Parathyroid adenoma (tissue), 2 donors: ENCODE measurements around the gene MB.

ENCODE experiments used
- H2AFZ ChIP-seq: fragments of 300-600 bp; sonication (generic); one replicate; pipeline ENCODE4 v1.7.0; 2017; ENCODE audit warnings: antibody characterized with exemption, mild to moderate bottlenecking
- H3K27ac ChIP-seq: fragments of 300-600 bp; sonication (generic); one replicate; pipeline ENCODE4 v1.7.0; 2017
- H3K27me3 ChIP-seq: fragments of 300-600 bp; sonication (generic); one replicate; pipeline ENCODE4 v1.7.0; 2017; ENCODE audit warnings: low read length; ENCODE audit not compliant: control insufficient read depth, insufficient read depth
- H3K36me3 ChIP-seq: fragments of 300-600 bp; sonication (generic); one replicate; pipeline ENCODE4 v1.7.0; 2017; ENCODE audit warnings: low read length; ENCODE audit not compliant: control insufficient read depth, insufficient read depth
- H3K4me1 ChIP-seq: fragments of 300-600 bp; sonication (generic); one replicate; pipeline ENCODE4 v1.7.0; 2017; ENCODE audit warnings: control low read depth
- H3K4me2 ChIP-seq: fragments of 300-600 bp; sonication (generic); one replicate; pipeline ENCODE4 v1.7.0; 2017; ENCODE audit warnings: low read length
- H3K4me3 ChIP-seq: fragments of 300-600 bp; sonication (generic); one replicate; pipeline ENCODE4 v1.7.0; 2017; ENCODE audit warnings: low read depth, low read length
- H3K79me2 ChIP-seq: fragments of 300-600 bp; sonication (generic); one replicate; pipeline ENCODE4 v1.7.0; 2017; ENCODE audit warnings: control low read depth
- H3K9ac ChIP-seq: fragments of 300-600 bp; sonication (generic); one replicate; pipeline ENCODE4 v1.7.0; 2017; ENCODE audit warnings: mild to moderate bottlenecking
- H3K9me3 ChIP-seq: fragments of 300-600 bp; sonication (generic); one replicate; pipeline ENCODE4 v1.7.0; 2017; ENCODE audit warnings: low read length; ENCODE audit not compliant: control insufficient read depth
- TF ChIP-seq, protein P1 (sequence below): fragments of 300-600 bp; sonication (generic); IDR thresholded peaks from one replicate; pipeline ENCODE4 v1.7.0; 2017; ENCODE audit warnings: antibody characterized with exemption, mild to moderate bottlenecking
- donor health status: primary hyperparathyroidism.

The MB gene

DNA sequence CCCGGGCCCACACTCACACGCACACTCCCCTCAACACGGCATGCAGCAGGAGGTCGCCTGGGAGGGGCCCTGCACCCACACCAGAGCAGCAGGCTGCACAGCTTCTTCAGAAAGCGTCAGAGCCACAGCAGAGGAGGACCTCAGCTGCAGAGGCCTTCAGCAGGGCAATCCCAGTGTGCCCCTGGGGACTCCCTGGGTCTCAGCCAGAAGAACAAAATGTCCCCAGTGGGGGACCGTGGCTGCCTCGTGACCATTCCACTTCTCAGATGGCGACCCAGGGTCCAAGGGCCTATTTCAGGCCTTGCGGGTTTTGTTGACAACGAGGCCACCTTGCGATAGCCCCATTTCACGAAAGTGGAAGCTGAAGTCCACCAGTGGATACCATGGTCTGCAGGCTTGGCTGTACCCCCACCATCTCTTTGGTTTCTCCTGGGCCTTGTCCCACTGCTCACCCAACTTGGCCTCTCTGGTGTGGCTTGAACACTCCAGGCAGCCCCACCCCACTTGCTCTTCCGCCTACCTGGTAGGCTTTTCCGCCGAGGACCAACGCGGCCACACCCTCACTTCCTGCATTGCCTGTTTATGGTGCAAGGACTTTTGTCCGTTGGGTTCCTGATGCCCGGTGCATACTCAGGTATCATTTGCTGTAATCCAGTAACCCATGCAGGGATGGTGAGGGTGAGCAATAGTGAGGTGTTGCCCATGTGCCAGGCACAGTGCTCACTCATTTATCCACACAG lies 38.1 kb downstream of the MB start:
- no peak overlapping the region for H3K9ac ChIP-seq
- TF ChIP-seq, protein P1, sequence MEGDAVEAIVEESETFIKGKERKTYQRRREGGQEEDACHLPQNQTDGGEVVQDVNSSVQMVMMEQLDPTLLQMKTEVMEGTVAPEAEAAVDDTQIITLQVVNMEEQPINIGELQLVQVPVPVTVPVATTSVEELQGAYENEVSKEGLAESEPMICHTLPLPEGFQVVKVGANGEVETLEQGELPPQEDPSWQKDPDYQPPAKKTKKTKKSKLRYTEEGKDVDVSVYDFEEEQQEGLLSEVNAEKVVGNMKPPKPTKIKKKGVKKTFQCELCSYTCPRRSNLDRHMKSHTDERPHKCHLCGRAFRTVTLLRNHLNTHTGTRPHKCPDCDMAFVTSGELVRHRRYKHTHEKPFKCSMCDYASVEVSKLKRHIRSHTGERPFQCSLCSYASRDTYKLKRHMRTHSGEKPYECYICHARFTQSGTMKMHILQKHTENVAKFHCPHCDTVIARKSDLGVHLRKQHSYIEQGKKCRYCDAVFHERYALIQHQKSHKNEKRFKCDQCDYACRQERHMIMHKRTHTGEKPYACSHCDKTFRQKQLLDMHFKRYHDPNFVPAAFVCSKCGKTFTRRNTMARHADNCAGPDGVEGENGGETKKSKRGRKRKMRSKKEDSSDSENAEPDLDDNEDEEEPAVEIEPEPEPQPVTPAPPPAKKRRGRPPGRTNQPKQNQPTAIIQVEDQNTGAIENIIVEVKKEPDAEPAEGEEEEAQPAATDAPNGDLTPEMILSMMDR = no peak
- H3K36me3 ChIP-seq = no peaks in the 10 kb centered on the region
- H3K4me2 ChIP-seq = no peak overlapping the region
- H3K4me3 ChIP-seq = no peak overlapping the region
- no peaks in the 10 kb centered on the region for H3K27me3 ChIP-seq
- H2AFZ ChIP-seq = no peak overlapping the region
- H3K27ac ChIP-seq = no peak overlapping the region
- no peaks in the 10 kb centered on the region for H3K79me2 ChIP-seq
- H3K4me1 ChIP-seq = no peaks in the 10 kb centered on the region
- no peaks in the 10 kb centered on the region for H3K9me3 ChIP-seq

DNA sequence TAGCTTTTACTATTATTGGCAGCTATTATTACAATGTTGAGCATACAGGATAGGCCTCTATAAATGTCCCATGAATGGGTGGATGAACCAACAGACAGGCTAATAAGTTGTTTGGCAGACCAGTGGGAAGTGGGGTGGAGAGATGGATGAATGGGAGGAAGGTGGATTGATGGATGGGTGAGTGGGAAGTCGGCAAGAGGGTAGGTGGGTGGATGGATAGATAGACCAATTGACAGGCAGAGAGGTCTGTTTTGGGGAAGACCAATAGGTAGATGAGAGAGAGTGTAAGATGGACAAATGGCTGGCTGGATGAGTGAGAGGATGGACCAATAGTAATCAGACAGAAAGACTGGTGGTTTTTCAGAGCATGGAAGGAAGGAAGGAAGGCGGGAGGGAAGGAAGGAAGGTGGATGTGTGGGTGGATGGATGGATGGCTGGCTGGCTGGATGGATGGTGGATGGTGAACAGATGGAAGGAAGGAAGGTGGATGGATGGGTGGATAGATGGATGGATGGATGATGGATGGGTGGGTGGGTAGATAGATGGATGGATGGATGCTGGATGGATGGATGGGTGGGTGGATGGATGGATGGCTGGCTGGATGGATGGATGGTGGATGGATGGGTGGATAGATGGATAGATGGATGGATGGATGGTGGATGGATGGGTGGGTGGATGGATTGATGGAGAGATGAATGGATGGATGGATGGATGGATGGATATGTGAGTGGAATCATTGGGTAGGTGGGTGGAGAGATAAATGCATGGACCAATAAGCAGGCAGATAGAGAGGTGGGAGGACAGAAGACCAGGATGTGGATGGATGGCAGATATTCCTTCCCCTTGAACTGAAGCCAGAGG lies 39.1 kb downstream of the MB start:
- Histone ChIP-seq H3K4me3 (no peak overlapping the region), H2AFZ (no peak overlapping the region), H3K27me3 (no peaks in the 10 kb centered on the region), H3K4me1 (no peaks in the 10 kb centered on the region), H3K79me2 (no peaks in the 10 kb centered on the region), H3K36me3 (no peaks in the 10 kb centered on the region), H3K4me2 (no peak overlapping the region), H3K9me3 (no peaks in the 10 kb centered on the region), H3K27ac (no peak overlapping the region), H3K9ac (no peak overlapping the region)
- TF ChIP-seq, protein P1 = no peak

GRCh38 chr22:35576671-35577070 lies 40.5 kb downstream of the MB start:
- no peaks in the 10 kb centered on the region for H3K4me1 ChIP-seq
- no peak overlapping the region for H3K27ac ChIP-seq
- H3K79me2 ChIP-seq = no peaks in the 10 kb centered on the region
- no peak overlapping the region for H3K4me3 ChIP-seq
- no peak overlapping the region for H2AFZ ChIP-seq
- H3K36me3 ChIP-seq = no peaks in the 10 kb centered on the region
- no peak overlapping the region for H3K4me2 ChIP-seq
- TF ChIP-seq, protein P1 = no peak
- H3K27me3 ChIP-seq = no peaks in the 10 kb centered on the region
- no peak overlapping the region for H3K9ac ChIP-seq
- H3K9me3 ChIP-seq = no peaks in the 10 kb centered on the region

GRCh38 chr22:35575116-35575748 lies 41.9 kb downstream of the MB start:
- no peaks in the 10 kb centered on the region for H3K27me3 ChIP-seq
- no peak overlapping the region for H2AFZ ChIP-seq
- no peak overlapping the region for H3K27ac ChIP-seq
- TF ChIP-seq, protein P1 = no peak
- H3K4me3 ChIP-seq = no peak overlapping the region
- no peak overlapping the region for H3K4me2 ChIP-seq
- H3K79me2 ChIP-seq = no peaks in the 10 kb centered on the region
- no peaks in the 10 kb centered on the region for H3K9me3 ChIP-seq
- H3K4me1 ChIP-seq = no peaks in the 10 kb centered on the region
- no peaks in the 10 kb centered on the region for H3K36me3 ChIP-seq
- no peak overlapping the region for H3K9ac ChIP-seq
